A673 (cell line): ENCODE data around the gene TMA7B.

Source experiments
- CTCF ChIP-seq: fragments of 300-800, 200-600 bp; sonication (generic); conservative IDR thresholded peaks from 2 replicates; pipeline ENCODE4 v1.5.1; 2017; ENCODE audit warnings: low read depth, mild to moderate bottlenecking, antibody characterized with exemption, low read length, moderate library complexity, mixed read lengths
- EZH2 ChIP-seq: fragments of 200-600 bp; sonication (generic); IDR thresholded peaks from 2 replicates; pipeline ENCODE4 v1.6.1; 2017; ENCODE audit warnings: borderline replicate concordance, low read depth, mild to moderate bottlenecking, mixed read lengths, antibody characterized with exemption, low read length; ENCODE audit not compliant: poor library complexity, severe bottlenecking

GRCh38 chr22:39958009-39958711 is 2.0 kb upstream of the TMA7B start:
- TF ChIP-seq EZH2: no peak
- no peak for TF ChIP-seq CTCF
